Measurements from ENCODE around the gene SOAT2.
A peak's percentile ranks its signal among the peaks of the same experiment; 100 is the strongest.
"Not testable (repeated sequence)": the region's sequence is repeated elsewhere in the genome, so short reads cannot be mapped to it uniquely, and the experiment has no call there.

The SOAT2 gene

GRCh38 chr12:53152390-53152789 lies 49.1 kb downstream of the SOAT2 start:
- H3K4me3 Mint-ChIP-seq: no peak overlapping the region
- H3K4me1 Mint-ChIP-seq (ENCODE audit: low read depth): no peaks in the 10 kb centered on the region
- no peak for DNase-seq (ENCODE audit: low spot score)
- H3K9me3 Mint-ChIP-seq: no peaks in the 10 kb centered on the region
- H3K27me3 Mint-ChIP-seq (ENCODE audit: low read depth): no peaks in the 10 kb centered on the region
- no peaks in the 10 kb centered on the region for H3K36me3 Mint-ChIP-seq (ENCODE audit: low read depth)
- no peak overlapping the region for H3K27ac Mint-ChIP-seq

GRCh38 chr12:53159195-53159839 lies 56.0 kb downstream of the SOAT2 start:
- H3K27me3 Mint-ChIP-seq (ENCODE audit: low read depth): no peaks in the 10 kb centered on the region
- peaks cover 9% of the 10 kb centered on the region for H3K4me1 Mint-ChIP-seq (ENCODE audit: low read depth)
- peak overlapping the region; percentile 28 for H3K27ac Mint-ChIP-seq
- no peak overlapping the region for H3K4me3 Mint-ChIP-seq
- no peaks in the 10 kb centered on the region for H3K36me3 Mint-ChIP-seq (ENCODE audit: low read depth)
- DNase-seq (ENCODE audit: low spot score): peak; percentile 82
- no peaks in the 10 kb centered on the region for H3K9me3 Mint-ChIP-seq

- Mint-ChIP-seq H3K4me3 (no peak overlapping the region), H3K36me3 (ENCODE audit: low read depth) (no peaks in the 10 kb centered on the region), H3K27me3 (ENCODE audit: low read depth) (no peaks in the 10 kb centered on the region), H3K4me1 (ENCODE audit: low read depth) (peaks cover 9% of the 10 kb centered on the region), H3K27ac (no peak overlapping the region), H3K9me3 (no peaks in the 10 kb centered on the region)
- DNase-seq (ENCODE audit: low spot score): no peak
Observed at GRCh38 chr12:53160000-53160399, 56.7 kb downstream of the SOAT2 start.

GRCh38 chr12:53160673-53161072 lies 57.4 kb downstream of the SOAT2 start:
- no peak for DNase-seq (ENCODE audit: low spot score)
- H3K4me3 Mint-ChIP-seq: no peak overlapping the region
- peaks cover 9% of the 10 kb centered on the region for H3K4me1 Mint-ChIP-seq (ENCODE audit: low read depth)
- H3K27me3 Mint-ChIP-seq (ENCODE audit: low read depth): no peaks in the 10 kb centered on the region
- H3K36me3 Mint-ChIP-seq (ENCODE audit: low read depth): no peaks in the 10 kb centered on the region
- H3K9me3 Mint-ChIP-seq: no peaks in the 10 kb centered on the region
- no peak overlapping the region for H3K27ac Mint-ChIP-seq

GRCh38 chr12:53161119-53161911 lies 58.0 kb downstream of the SOAT2 start:
- H3K36me3 Mint-ChIP-seq (ENCODE audit: low read depth): no peaks in the 10 kb centered on the region
- H3K4me3 Mint-ChIP-seq: no peak overlapping the region
- no peaks in the 10 kb centered on the region for H3K27me3 Mint-ChIP-seq (ENCODE audit: low read depth)
- DNase-seq (ENCODE audit: low spot score): no peak
- H3K27ac Mint-ChIP-seq: no peak overlapping the region
- peaks cover 9% of the 10 kb centered on the region for H3K4me1 Mint-ChIP-seq (ENCODE audit: low read depth)
- no peaks in the 10 kb centered on the region for H3K9me3 Mint-ChIP-seq

- DNase-seq (ENCODE audit: low spot score); H3K4me3 Mint-ChIP-seq; H3K27ac Mint-ChIP-seq; H3K4me1 Mint-ChIP-seq (ENCODE audit: low read depth); H3K27me3 Mint-ChIP-seq (ENCODE audit: low read depth); H3K36me3 Mint-ChIP-seq (ENCODE audit: low read depth); H3K9me3 Mint-ChIP-seq: not testable (repeated sequence)
Observed at GRCh38 chr12:53163008-53163407, 59.7 kb downstream of the SOAT2 start.

- Mint-ChIP-seq H3K9me3 (no peaks in the 10 kb centered on the region), H3K4me3 (no peak overlapping the region), H3K27me3 (ENCODE audit: low read depth) (no peaks in the 10 kb centered on the region), H3K36me3 (ENCODE audit: low read depth) (no peaks in the 10 kb centered on the region), H3K4me1 (ENCODE audit: low read depth) (no peaks in the 10 kb centered on the region), H3K27ac (no peak overlapping the region)
- no peak for DNase-seq (ENCODE audit: low spot score)
Observed at GRCh38 chr12:53166837-53167236, 63.6 kb downstream of the SOAT2 start.

- H3K27ac Mint-ChIP-seq: no peak overlapping the region
- no peaks in the 10 kb centered on the region for H3K4me1 Mint-ChIP-seq (ENCODE audit: low read depth)
- DNase-seq (ENCODE audit: low spot score): no peak
- H3K36me3 Mint-ChIP-seq (ENCODE audit: low read depth): no peaks in the 10 kb centered on the region
- H3K4me3 Mint-ChIP-seq: no peak overlapping the region
- H3K9me3 Mint-ChIP-seq: no peaks in the 10 kb centered on the region
- no peaks in the 10 kb centered on the region for H3K27me3 Mint-ChIP-seq (ENCODE audit: low read depth)
Observed at GRCh38 chr12:53169644-53170043, 66.4 kb downstream of the SOAT2 start.

- H3K4me1 Mint-ChIP-seq (ENCODE audit: low read depth): peaks cover 4% of the 10 kb centered on the region
- no peak for DNase-seq (ENCODE audit: low spot score)
- no peaks in the 10 kb centered on the region for H3K9me3 Mint-ChIP-seq
- H3K4me3 Mint-ChIP-seq: no peak overlapping the region
- no peak overlapping the region for H3K27ac Mint-ChIP-seq
- H3K27me3 Mint-ChIP-seq (ENCODE audit: low read depth): no peaks in the 10 kb centered on the region
- H3K36me3 Mint-ChIP-seq (ENCODE audit: low read depth): no peaks in the 10 kb centered on the region
Observed at GRCh38 chr12:53170215-53170614, 66.9 kb downstream of the SOAT2 start.

- Mint-ChIP-seq H3K27ac (no peak overlapping the region), H3K27me3 (ENCODE audit: low read depth) (no peaks in the 10 kb centered on the region), H3K36me3 (ENCODE audit: low read depth) (no peaks in the 10 kb centered on the region), H3K9me3 (no peaks in the 10 kb centered on the region), H3K4me1 (ENCODE audit: low read depth) (peaks cover 11% of the 10 kb centered on the region), H3K4me3 (no peak overlapping the region)
- no peak for DNase-seq (ENCODE audit: low spot score)
Observed at GRCh38 chr12:53170876-53171724, 67.8 kb downstream of the SOAT2 start.

- Mint-ChIP-seq H3K9me3 (no peaks in the 10 kb centered on the region), H3K4me3 (no peak overlapping the region), H3K27me3 (ENCODE audit: low read depth) (no peaks in the 10 kb centered on the region), H3K27ac (no peak overlapping the region), H3K36me3 (ENCODE audit: low read depth) (no peaks in the 10 kb centered on the region), H3K4me1 (ENCODE audit: low read depth) (peaks cover 11% of the 10 kb centered on the region)
- no peak for DNase-seq (ENCODE audit: low spot score)
Observed at GRCh38 chr12:53171725-53172329, 68.5 kb downstream of the SOAT2 start.

GRCh38 chr12:53172352-53172751 lies 69.1 kb downstream of the SOAT2 start:
- Mint-ChIP-seq H3K27ac (no peak overlapping the region), H3K4me1 (ENCODE audit: low read depth) (peaks cover 11% of the 10 kb centered on the region), H3K27me3 (ENCODE audit: low read depth) (no peaks in the 10 kb centered on the region), H3K4me3 (no peak overlapping the region), H3K36me3 (ENCODE audit: low read depth) (no peaks in the 10 kb centered on the region), H3K9me3 (no peaks in the 10 kb centered on the region)
- DNase-seq (ENCODE audit: low spot score): no peak

- Mint-ChIP-seq H3K4me3 (no peak overlapping the region), H3K4me1 (ENCODE audit: low read depth) (peaks cover 11% of the 10 kb centered on the region), H3K9me3 (no peaks in the 10 kb centered on the region), H3K27ac (no peak overlapping the region), H3K27me3 (ENCODE audit: low read depth) (no peaks in the 10 kb centered on the region), H3K36me3 (ENCODE audit: low read depth) (no peaks in the 10 kb centered on the region)
- DNase-seq (ENCODE audit: low spot score): no peak
Observed at GRCh38 chr12:53173085-53173715, 69.9 kb downstream of the SOAT2 start.
